HG02840 (cell line): ENCODE measurements around the gene CDH13.

ENCODE experiments used
- ATAC-seq: cut with Tn5 transposase; IDR thresholded peaks from one replicate; pipeline ENCODE4 v1.9.1; 2021; ENCODE audit warnings: mild to moderate bottlenecking, moderate library complexity, moderate number of reproducible peaks; ENCODE audit not compliant: unreplicated experiment, low FRiP score

CDH13 gene

GRCh38 chr16:82769845-82770244 lies 143.1 kb downstream of the CDH13 start:
- no peak for ATAC-seq

- no peak for ATAC-seq
Observed at GRCh38 chr16:82772215-82772614, 145.4 kb downstream of the CDH13 start.

DNA sequence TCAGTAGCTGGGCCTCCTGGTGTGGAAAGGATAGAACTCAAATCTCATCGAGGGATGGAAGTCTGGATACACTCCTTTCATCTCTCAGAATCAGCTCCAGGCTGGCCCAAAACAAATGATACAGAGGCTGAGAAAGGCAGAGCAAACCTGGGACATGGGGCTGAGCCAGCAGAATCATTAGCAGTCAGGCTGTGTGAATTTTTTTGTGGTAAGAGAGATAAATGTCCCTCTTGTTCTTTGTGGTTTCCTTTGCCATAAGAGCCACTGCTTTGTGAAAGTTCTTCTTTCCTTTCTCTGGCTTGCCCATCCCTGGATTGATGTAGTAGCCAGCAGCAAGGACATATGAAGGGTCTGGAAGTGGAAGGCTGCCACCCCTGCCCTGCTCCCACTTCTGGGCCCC lies 146.2 kb downstream of the CDH13 start:
- ATAC-seq, result no peak

- ATAC-seq, result no peak
Observed at GRCh38 chr16:82776470-82777146, 149.8 kb downstream of the CDH13 start.

GRCh38 chr16:82782715-82783251 lies 156.0 kb downstream of the CDH13 start:
- ATAC-seq, result no peak

GRCh38 chr16:82783933-82784572 lies 157.3 kb downstream of the CDH13 start:
- ATAC-seq, result no peak

DNA sequence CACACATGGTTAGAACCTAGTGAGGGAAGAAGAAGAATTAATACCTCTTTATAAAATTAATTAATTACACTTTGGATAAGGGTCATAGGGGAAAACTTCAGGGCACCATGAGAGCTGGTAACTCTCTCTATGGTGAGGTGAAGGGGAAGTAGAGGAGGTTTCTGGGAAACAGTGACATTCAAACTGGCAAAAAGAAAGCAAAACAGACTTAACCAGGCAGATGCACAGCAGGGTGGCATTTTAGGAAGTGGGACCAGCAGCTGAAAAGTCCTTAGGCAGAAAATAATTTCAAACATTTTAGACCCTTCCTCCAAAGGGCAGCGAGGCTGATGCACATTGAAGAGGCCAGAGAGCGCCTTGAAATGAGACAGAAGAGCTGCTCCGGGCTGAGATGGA lies 157.8 kb downstream of the CDH13 start:
- ATAC-seq, result no peak

- ATAC-seq, result no peak
Observed at GRCh38 chr16:82788225-82788624, 161.5 kb downstream of the CDH13 start.

DNA sequence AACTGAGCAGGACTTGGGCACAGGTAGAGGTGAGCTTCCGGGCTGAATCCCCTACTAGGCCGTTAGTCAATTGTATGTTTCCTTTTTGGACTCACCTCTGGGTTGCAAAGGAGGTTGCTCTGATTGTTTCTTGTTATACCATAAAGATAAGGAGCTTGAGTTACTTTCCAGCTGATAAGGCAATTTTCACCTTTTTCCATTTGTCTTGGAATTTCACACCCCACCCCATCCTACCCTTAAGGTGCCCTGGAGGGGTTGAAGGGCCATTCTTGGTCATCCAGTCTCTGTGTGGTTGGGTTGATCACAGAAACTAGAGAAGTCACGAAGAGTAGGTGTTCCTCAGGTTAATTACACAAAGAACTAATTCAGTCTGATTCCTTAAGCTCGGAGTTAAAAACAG lies 162.2 kb downstream of the CDH13 start:
- ATAC-seq, result no peak

GRCh38 chr16:82792693-82793092 lies 165.9 kb downstream of the CDH13 start:
- ATAC-seq, result no peak

GRCh38 chr16:82793528-82794245 lies 166.9 kb downstream of the CDH13 start:
- ATAC-seq, result no peak

DNA sequence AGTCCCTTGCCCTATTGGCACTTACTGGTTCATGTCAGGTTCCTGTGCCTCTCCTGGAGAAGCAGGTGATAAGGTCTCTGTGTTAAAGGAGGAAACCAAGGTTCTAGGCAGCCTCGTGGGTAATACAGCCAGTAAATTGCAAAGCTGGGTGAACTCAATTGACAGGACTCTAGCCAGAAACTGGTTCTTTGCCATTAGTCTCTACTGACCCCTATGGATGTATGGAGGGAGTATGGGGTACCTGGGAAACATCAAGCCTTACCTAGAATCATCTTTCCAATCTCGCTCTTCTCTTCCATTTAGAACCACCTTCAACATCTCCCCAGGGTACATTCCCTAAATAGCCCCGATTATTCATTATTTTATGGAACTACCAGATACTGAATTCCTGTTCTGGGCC lies 169.3 kb downstream of the CDH13 start:
- no peak for ATAC-seq

DNA sequence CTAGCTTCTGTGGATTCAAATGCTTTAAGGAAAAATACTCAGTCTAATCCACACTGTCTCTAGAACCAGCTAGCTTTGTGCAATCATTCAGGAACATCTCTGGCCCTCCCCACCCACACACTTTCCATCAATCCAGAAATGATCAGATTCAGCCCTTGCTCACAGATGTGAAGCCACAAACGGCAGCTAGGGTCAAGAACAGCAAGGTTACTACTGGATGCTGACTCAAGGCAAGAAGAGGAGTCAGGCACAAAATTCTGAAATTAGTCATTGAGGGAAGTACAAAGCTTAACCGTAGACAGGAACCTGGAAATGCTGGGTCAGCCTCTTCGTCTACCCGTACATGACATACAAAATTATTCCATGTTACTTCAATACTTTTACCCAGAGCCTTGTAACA lies 174.6 kb downstream of the CDH13 start:
- no peak for ATAC-seq

GRCh38 chr16:82805866-82806265 lies 179.1 kb downstream of the CDH13 start:
- no peak for ATAC-seq

GRCh38 chr16:82807311-82807710 lies 180.5 kb downstream of the CDH13 start:
- ATAC-seq, result no peak

DNA sequence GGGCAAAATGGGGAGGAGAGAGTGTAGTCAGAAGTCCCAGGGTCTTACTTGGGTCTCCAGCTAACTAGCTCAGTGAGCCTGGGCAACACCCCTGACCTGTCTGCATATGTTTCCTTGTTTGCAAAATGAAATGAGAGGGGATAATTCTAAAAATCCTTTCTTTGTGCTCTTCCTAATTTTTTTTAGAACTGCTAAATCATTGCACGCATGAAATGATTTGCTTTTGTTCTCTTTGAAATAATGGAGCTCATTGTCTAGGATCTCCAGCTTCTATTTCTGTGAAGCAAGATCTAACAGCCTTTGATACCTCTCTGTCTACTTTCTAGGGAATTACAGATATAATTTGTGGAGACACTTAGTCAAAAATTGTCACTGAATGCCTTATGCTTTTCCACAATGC lies 181.3 kb downstream of the CDH13 start:
- no peak for ATAC-seq

- no peak for ATAC-seq
Observed at GRCh38 chr16:82810077-82810476, 183.3 kb downstream of the CDH13 start.

- no peak for ATAC-seq
Observed at GRCh38 chr16:82814059-82814458, 187.3 kb downstream of the CDH13 start.

DNA sequence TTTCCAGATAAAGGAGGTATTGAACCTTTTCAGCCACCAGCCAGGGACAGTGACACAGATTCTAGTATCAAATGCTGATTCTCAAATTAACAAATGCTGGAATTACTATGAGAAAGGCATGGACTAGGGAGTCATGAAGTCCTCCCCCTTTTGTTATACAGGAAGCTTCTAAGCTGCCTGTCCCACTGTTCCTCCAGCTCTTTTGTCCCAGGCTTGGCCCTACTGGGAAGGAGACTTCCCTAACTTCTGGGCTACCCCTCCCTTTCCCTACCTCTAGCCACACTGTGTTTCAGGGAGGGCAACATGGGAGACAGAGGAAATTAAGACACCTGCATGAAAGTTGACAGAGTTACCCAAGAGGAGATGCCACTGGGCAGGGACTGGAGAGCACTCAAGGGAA lies 192.5 kb downstream of the CDH13 start:
- ATAC-seq, result no peak

GRCh38 chr16:82820855-82821254 lies 194.1 kb downstream of the CDH13 start:
- no peak for ATAC-seq

DNA sequence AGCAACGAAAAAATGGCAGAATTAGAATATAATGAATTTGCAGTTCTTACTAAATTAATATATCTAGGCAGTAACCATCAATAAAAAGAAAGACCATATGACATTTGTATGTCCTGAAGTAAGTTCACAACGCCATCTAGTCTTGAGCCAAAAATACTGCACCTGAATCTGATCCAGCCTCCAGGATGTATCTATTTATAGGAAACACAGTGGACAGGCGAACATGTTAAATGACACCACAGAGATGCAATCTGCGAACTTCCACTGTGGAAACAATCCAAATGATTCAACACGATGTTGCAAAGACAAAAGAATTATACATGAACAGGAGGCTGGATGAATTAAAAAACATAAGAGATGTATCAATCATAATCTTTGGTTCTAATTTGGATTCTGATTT lies 197.6 kb downstream of the CDH13 start:
- ATAC-seq, result no peak

GRCh38 chr16:82829301-82829700 lies 202.5 kb downstream of the CDH13 start:
- no peak for ATAC-seq
